Activated CD8-positive, alpha-beta T cell treated with anti-CD3 and anti-CD28 coated beads for 36 hours (primary cell): Measurements from ENCODE around the gene CCL13. TPM values are rescaled to one million over a fixed set of nuclear protein-coding genes. Genes with fewer than 3 reads are reported as not detected.

ENCODE experiments used
- ATAC-seq: fragments of 200-7000 bp; cut with Tn5 transposase; one replicate; pipeline ENCODE4 v1.10.0; 2021; ENCODE audit warnings: mild to moderate bottlenecking, moderate library complexity
- CTCF ChIA-PET: fragments of 350-600 bp; sonication (Branson Sonifier 250); formaldehyde crosslinking; loops from one replicate; lab custom pipeline; 2021; ENCODE audit warnings: antibody characterized with exemption; lab: Charles Lee
- POLR2A ChIA-PET: fragments of 350-600 bp; sonication (Branson Sonifier 250); formaldehyde crosslinking; loops from one replicate; lab custom pipeline; 2021; ENCODE audit warnings: antibody characterized with exemption; lab: Charles Lee
- DNase-seq: peaks from one replicate; pipeline ENCODE4 v3.0.0-alpha.2; 2020
- H3K27ac Mint-ChIP-seq: one replicate; pipeline ENCODE4 v1.8.0; 2021; ENCODE audit warnings: mild to moderate bottlenecking, mixed read lengths
- H3K27me3 Mint-ChIP-seq: one replicate; pipeline ENCODE4 v1.8.0; 2021; ENCODE audit warnings: mixed read lengths
- H3K36me3 Mint-ChIP-seq: one replicate; pipeline ENCODE4 v1.8.0; 2021; ENCODE audit warnings: low read depth, mixed read lengths
- H3K4me1 Mint-ChIP-seq: one replicate; pipeline ENCODE4 v1.8.0; 2021; ENCODE audit warnings: low read depth, mixed read lengths
- H3K4me3 Mint-ChIP-seq: one replicate; pipeline ENCODE4 v1.8.0; 2021; ENCODE audit warnings: mild to moderate bottlenecking, moderate library complexity, mixed read lengths
- H3K9me3 Mint-ChIP-seq: one replicate; pipeline ENCODE4 v1.8.0; 2021; ENCODE audit warnings: mixed read lengths
- intact Hi-C: fragments of 100-400 bp; cut with micrococcal nuclease; formaldehyde crosslinking; loops from one replicate; pipeline ENCODE4 v1.10.0; 2022
- total RNA-seq, 2 experiments: library from RNA; stranded (reverse); gene quantifications; one replicate each; pipeline ENCODE4 v1.2.3, GENCODE V29; 2021
- TF ChIP-seq, protein P1 (sequence below): fragments of 200-600 bp; IDR thresholded peaks from one replicate; pipeline ENCODE4 v1.8.0; 2022; ENCODE audit warnings: antibody characterized with exemption, mild to moderate bottlenecking

CCL13 gene
- total RNA-seq, 2 experiments from 2014 or later: not detected

DNA sequence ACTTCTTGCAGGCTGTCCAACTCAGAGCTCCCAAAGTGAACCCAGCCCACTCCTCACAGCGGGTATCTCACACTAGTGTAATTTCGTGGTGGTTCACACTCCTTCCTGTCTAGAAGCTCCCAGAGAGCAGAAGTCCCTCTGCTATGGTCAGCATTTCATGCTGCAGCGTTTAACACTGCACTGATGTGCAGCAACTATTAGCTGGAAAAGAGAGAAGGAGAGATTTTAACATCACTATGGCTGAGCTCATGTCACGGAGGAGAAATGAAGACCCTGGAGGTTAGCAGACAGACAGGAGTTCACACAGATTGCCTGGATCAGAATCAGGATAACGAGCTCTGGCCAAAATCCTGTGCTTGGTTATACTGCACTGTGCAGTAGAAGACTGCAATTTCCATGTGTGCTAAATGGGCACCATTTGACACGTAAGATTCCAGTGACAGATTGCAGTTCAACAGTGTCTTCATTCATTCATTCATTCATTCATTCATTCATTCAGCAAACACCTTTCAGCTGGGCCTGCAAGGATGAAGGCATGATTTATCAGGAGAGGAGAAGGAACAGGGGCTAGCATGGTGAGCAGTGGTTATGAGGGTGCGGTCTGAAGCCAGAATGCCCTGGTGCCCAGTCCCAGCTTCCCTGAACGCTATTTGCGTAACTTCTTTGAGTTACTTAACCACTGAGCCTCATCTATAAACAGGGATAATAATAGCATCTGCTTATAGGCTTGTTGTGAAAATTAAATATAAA, 12.1 kb downstream of the CCL13 start:
- ChIA-PET CTCF (interaction anchor here (0.6 to 2.2 kb wide), 4 partner anchors 10 to 1580 kb away, joined by 3 to 11 read pairs (median 4); no protein-coding TSS in a partner anchor), POLR2A (no interaction called here)
- ATAC-seq (no peak), DNase-seq (no peak)
- intact Hi-C loops: no loop called here
- no peak overlapping the region for H3K27ac Mint-ChIP-seq
- TF ChIP-seq, protein P1, sequence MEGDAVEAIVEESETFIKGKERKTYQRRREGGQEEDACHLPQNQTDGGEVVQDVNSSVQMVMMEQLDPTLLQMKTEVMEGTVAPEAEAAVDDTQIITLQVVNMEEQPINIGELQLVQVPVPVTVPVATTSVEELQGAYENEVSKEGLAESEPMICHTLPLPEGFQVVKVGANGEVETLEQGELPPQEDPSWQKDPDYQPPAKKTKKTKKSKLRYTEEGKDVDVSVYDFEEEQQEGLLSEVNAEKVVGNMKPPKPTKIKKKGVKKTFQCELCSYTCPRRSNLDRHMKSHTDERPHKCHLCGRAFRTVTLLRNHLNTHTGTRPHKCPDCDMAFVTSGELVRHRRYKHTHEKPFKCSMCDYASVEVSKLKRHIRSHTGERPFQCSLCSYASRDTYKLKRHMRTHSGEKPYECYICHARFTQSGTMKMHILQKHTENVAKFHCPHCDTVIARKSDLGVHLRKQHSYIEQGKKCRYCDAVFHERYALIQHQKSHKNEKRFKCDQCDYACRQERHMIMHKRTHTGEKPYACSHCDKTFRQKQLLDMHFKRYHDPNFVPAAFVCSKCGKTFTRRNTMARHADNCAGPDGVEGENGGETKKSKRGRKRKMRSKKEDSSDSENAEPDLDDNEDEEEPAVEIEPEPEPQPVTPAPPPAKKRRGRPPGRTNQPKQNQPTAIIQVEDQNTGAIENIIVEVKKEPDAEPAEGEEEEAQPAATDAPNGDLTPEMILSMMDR: no peak
- H3K9me3 Mint-ChIP-seq: no peaks in the 10 kb centered on the region
- H3K36me3 Mint-ChIP-seq: no peaks in the 10 kb centered on the region
- H3K4me3 Mint-ChIP-seq: no peak overlapping the region
- peaks cover 3% of the 10 kb centered on the region for H3K27me3 Mint-ChIP-seq
- H3K4me1 Mint-ChIP-seq: peaks cover 19% of the 10 kb centered on the region

DNA sequence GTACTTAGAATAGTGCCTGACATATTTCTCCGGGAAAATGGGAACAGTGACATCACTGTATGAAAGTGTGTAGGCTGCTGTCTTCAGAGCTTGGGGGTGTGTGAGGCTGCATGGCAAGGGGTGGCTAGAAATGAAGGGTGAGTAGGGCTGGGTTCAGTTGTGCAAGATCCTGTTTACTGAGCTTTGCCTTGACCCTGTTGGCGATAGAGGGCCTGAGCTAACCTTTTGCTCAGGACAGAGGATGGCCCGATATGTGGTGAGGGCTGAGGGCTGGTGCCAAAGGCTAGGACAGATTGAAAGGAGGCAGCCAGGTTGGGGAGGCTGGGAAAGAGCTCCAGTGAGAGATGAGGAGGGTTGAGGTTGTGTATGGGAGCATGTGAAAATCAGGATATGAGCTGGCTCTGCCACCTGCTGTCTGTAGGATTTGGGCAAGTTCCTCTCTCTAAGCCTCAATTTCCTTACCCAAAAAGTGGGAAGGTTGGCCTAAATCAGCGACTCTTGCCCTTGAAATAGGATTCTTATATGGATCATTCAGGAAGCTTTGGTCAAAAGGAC, 12.7 kb downstream of the CCL13 start:
- TF ChIP-seq, protein P1: no peak
- intact Hi-C loops: no loop called here
- peaks cover 3% of the 10 kb centered on the region for H3K27me3 Mint-ChIP-seq
- no peak for DNase-seq
- ChIA-PET CTCF (interaction anchor here (0.6 to 2.2 kb wide), 5 partner anchors 8 to 1579 kb away, joined by 3 to 11 read pairs (median 4); no protein-coding TSS in a partner anchor), POLR2A (no interaction called here)
- H3K9me3 Mint-ChIP-seq: no peaks in the 10 kb centered on the region
- no peak for ATAC-seq
- H3K4me3 Mint-ChIP-seq: no peak overlapping the region
- H3K36me3 Mint-ChIP-seq: no peaks in the 10 kb centered on the region
- H3K27ac Mint-ChIP-seq: no peak overlapping the region
- H3K4me1 Mint-ChIP-seq: peaks cover 19% of the 10 kb centered on the region

DNA sequence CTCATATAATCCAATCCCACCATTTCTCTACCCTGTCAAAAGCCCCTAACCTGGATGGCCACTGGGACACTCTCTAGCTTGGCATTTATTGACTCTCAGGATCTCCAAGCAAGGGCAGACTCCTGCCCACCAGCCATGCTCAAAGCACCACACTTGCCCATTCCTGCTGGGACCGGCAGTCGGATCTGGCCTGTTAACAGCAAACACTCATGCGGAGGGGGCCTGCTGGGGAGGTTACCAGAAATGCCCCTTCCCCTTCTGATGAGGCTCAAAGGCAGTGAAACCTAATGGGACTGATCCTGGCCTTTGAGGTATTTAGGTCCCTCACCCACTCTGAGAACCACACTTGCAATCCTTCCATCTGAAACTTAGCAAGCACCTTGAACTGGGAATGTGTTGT, 13.3 kb downstream of the CCL13 start:
- intact Hi-C loops: no loop called here
- Mint-ChIP-seq H3K4me1 (peaks cover 19% of the 10 kb centered on the region), H3K4me3 (no peak overlapping the region), H3K27me3 (peaks cover 3% of the 10 kb centered on the region), H3K27ac (no peak overlapping the region), H3K9me3 (no peaks in the 10 kb centered on the region), H3K36me3 (no peaks in the 10 kb centered on the region)
- TF ChIP-seq, protein P1: no peak
- no peak for ATAC-seq
- CTCF ChIA-PET: interaction anchor here (1.0 to 2.2 kb wide), 4 partner anchors 8 to 169 kb away, joined by 3 to 11 read pairs (median 4); no protein-coding TSS in a partner anchor
- POLR2A ChIA-PET: no interaction called here
- no peak for DNase-seq

DNA sequence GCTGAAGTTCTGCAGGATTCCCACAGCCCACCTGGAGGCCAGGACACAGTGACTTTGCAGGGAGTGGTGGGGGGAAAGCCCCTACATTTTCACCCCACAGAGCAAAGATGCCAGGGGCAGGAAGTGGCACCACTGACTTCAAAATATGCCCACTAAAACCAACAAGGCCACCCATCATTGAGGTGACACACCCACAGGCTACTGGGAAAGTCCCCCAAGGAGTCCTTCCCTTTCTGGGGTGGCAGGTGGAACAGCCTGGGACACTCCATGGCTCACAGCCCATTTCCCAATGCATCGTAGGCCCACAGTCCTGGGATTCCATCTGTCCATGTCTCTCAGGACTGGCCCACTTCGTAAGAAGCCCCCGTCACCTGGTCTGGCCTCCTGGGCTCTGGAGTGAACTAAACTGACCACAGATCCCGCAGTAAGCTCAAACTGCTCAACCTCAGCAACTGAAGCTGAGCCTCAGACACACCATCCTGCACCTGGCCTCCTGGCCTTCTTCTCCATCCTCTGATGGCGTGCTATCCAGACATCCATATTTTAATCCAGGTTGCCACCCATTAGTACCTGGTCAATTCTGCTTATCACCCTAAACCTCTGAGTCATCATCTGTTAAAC, 14.2 kb downstream of the CCL13 start:
- intact Hi-C loops: no loop called here
- Mint-ChIP-seq H3K36me3 (no peaks in the 10 kb centered on the region), H3K27me3 (no peaks in the 10 kb centered on the region), H3K4me1 (peaks cover 17% of the 10 kb centered on the region), H3K9me3 (no peaks in the 10 kb centered on the region), H3K4me3 (no peak overlapping the region), H3K27ac (no peak overlapping the region)
- CTCF ChIA-PET: interaction anchor here (0.9 to 3.4 kb wide), 3 partner anchors 9 to 107 kb away, joined by 3 to 26 read pairs (median 5); no protein-coding TSS in a partner anchor
- TF ChIP-seq, protein P1: no peak
- ATAC-seq (no peak), DNase-seq (no peak)
- POLR2A ChIA-PET: no interaction called here
